ENCODE measurements around the gene ATP1A3. TPM values are rescaled to one million over a fixed set of nuclear protein-coding genes. Genes with fewer than 3 reads are reported as not detected.

Gene ATP1A3
- total and polyA plus RNA-seq, 2 of the 13 experiments (the other 11 are each of a cell fraction or from before 2014, with no cell fraction given), result 0.01 to 0.04 TPM

DNA sequence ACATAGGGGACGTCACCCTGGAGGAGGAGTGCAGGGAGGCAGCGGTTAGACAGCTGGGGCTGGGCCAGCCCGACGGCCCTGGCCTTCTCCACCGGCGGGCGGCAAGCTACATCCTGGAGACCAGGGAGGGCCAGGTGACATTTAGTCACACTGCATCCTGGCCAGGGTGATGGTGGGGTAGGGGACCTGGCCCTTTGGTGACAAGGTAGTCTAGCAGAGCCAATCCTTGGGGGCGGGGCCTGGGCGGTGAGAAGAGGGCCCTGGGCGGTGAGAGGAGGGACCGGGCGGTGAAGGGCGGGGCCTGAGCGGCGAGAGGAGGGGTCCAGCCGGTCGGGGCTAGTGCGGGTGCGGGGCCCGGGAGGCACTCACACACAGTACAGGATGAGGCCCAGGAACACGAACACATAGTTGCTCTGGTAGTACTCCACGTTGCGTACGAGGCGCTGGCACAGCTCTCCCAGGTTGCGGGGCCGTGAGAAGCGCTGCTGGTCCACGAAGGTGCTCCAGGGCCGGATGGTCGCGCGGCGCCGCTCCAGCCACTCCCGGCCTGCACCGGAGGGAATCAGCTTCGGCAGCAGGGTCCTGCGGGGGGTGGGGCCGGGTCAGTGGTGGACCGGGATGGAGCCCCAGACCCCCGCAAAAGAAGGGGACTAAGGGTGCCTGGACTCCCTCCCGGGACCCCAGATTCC is 35.5 kb downstream of the ATP1A3 start (continued):
- TF ChIP-seq, protein P1, sequence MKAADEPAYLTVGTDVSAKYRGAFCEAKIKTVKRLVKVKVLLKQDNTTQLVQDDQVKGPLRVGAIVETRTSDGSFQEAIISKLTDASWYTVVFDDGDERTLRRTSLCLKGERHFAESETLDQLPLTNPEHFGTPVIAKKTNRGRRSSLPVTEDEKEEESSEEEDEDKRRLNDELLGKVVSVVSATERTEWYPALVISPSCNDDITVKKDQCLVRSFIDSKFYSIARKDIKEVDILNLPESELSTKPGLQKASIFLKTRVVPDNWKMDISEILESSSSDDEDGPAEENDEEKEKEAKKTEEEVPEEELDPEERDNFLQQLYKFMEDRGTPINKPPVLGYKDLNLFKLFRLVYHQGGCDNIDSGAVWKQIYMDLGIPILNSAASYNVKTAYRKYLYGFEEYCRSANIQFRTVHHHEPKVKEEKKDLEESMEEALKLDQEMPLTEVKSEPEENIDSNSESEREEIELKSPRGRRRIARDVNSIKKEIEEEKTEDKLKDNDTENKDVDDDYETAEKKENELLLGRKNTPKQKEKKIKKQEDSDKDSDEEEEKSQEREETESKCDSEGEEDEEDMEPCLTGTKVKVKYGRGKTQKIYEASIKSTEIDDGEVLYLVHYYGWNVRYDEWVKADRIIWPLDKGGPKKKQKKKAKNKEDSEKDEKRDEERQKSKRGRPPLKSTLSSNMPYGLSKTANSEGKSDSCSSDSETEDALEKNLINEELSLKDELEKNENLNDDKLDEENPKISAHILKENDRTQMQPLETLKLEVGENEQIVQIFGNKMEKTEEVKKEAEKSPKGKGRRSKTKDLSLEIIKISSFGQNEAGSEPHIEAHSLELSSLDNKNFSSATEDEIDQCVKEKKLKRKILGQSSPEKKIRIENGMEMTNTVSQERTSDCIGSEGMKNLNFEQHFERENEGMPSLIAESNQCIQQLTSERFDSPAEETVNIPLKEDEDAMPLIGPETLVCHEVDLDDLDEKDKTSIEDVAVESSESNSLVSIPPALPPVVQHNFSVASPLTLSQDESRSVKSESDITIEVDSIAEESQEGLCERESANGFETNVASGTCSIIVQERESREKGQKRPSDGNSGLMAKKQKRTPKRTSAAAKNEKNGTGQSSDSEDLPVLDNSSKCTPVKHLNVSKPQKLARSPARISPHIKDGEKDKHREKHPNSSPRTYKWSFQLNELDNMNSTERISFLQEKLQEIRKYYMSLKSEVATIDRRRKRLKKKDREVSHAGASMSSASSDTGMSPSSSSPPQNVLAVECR (CRISPR knock-in tag; IDR thresholded peaks at IDR 0.05; ENCODE audit: borderline replicate concordance), result peak; percentile 57
- TF ChIP-seq RXRA (CRISPR knock-in tag; IDR thresholded peaks at IDR 0.05) (0 out of 2 replicates have a peak, but pooled peaks have one; percentile 1), ZFX (CRISPR knock-in tag; IDR thresholded peaks at IDR 0.05; ENCODE audit: low read depth) (peak; percentile 72), KDM3A (CRISPR knock-in tag; IDR thresholded peaks at IDR 0.05; ENCODE audit: low read depth) (0 out of 2 replicates have a peak, but pooled peaks have one; percentile 8), CENPT (CRISPR knock-in tag; IDR thresholded peaks at IDR 0.05; ENCODE audit: low read depth) (peak; percentile 78; the same call in 1 of the 2 replicates), NRL (CRISPR knock-in tag; IDR thresholded peaks at IDR 0.05; ENCODE audit: borderline replicate concordance) (peak; percentile 85; the same call in 1 of the 2 replicates), ZFP36L1 (CRISPR knock-in tag; IDR thresholded peaks at IDR 0.05) (0 out of 2 replicates have a peak, but pooled peaks have one; percentile 55), LCORL (IDR thresholded peaks at IDR 0.05) (no peak), LCORL (CRISPR knock-in tag; IDR thresholded peaks at IDR 0.05) (0 out of 2 replicates have a peak, but pooled peaks have one; percentile 29), AHR (CRISPR knock-in tag; IDR thresholded peaks at IDR 0.05) (0 out of 2 replicates have a peak, but pooled peaks have one; percentile 11), PPARG (CRISPR knock-in tag; conservative IDR thresholded peaks at IDR 0.05) (no peak), SIN3A (IDR thresholded peaks at IDR 0.05; ENCODE audit: borderline replicate concordance, low read depth, low read length) (peak; percentile 58; the same call in 1 of the 2 replicates), SMYD3 (CRISPR knock-in tag; IDR thresholded peaks at IDR 0.05) (0 out of 2 replicates have a peak, but pooled peaks have one; percentile 12), PHF8 (CRISPR knock-in tag; IDR thresholded peaks at IDR 0.05) (peak; percentile 50), PHF20 (CRISPR knock-in tag; IDR thresholded peaks at IDR 0.05) (0 out of 2 replicates have a peak, but pooled peaks have one; percentile 13), ZNF670 (CRISPR knock-in tag; IDR thresholded peaks at IDR 0.05; ENCODE audit: borderline replicate concordance) (peak; percentile 79; the same call in 1 of the 2 replicates), ZNF496 (CRISPR knock-in tag; IDR thresholded peaks at IDR 0.05; ENCODE audit: insufficient replicate concordance) (no peak)
- TF ChIP-seq, protein P2, sequence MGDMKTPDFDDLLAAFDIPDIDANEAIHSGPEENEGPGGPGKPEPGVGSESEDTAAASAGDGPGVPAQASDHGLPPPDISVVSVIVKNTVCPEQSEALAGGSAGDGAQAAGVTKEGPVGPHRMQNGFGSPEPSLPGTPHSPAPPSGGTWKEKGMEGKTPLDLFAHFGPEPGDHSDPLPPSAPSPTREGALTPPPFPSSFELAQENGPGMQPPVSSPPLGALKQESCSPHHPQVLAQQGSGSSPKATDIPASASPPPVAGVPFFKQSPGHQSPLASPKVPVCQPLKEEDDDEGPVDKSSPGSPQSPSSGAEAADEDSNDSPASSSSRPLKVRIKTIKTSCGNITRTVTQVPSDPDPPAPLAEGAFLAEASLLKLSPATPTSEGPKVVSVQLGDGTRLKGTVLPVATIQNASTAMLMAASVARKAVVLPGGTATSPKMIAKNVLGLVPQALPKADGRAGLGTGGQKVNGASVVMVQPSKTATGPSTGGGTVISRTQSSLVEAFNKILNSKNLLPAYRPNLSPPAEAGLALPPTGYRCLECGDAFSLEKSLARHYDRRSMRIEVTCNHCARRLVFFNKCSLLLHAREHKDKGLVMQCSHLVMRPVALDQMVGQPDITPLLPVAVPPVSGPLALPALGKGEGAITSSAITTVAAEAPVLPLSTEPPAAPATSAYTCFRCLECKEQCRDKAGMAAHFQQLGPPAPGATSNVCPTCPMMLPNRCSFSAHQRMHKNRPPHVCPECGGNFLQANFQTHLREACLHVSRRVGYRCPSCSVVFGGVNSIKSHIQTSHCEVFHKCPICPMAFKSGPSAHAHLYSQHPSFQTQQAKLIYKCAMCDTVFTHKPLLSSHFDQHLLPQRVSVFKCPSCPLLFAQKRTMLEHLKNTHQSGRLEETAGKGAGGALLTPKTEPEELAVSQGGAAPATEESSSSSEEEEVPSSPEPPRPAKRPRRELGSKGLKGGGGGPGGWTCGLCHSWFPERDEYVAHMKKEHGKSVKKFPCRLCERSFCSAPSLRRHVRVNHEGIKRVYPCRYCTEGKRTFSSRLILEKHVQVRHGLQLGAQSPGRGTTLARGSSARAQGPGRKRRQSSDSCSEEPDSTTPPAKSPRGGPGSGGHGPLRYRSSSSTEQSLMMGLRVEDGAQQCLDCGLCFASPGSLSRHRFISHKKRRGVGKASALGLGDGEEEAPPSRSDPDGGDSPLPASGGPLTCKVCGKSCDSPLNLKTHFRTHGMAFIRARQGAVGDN (CRISPR knock-in tag; IDR thresholded peaks at IDR 0.05), result peak; percentile 59
- TF ChIP-seq, protein P3, sequence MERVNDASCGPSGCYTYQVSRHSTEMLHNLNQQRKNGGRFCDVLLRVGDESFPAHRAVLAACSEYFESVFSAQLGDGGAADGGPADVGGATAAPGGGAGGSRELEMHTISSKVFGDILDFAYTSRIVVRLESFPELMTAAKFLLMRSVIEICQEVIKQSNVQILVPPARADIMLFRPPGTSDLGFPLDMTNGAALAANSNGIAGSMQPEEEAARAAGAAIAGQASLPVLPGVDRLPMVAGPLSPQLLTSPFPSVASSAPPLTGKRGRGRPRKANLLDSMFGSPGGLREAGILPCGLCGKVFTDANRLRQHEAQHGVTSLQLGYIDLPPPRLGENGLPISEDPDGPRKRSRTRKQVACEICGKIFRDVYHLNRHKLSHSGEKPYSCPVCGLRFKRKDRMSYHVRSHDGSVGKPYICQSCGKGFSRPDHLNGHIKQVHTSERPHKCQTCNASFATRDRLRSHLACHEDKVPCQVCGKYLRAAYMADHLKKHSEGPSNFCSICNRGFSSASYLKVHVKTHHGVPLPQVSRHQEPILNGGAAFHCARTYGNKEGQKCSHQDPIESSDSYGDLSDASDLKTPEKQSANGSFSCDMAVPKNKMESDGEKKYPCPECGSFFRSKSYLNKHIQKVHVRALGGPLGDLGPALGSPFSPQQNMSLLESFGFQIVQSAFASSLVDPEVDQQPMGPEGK (CRISPR knock-in tag; IDR thresholded peaks at IDR 0.05), result 0 out of 2 replicates have a peak, but pooled peaks have one; percentile 9

Measured in HepG2 (cell line).